HG02943 (cell line): Measurements from ENCODE around the gene SKI.

Source experiments
- ATAC-seq: cut with Tn5 transposase; IDR thresholded peaks from one replicate; pipeline ENCODE4 v1.9.1; 2021; ENCODE audit warnings: mild to moderate bottlenecking, low read depth, moderate library complexity; ENCODE audit not compliant: unreplicated experiment

The SKI gene

GRCh38 chr1:2302292-2302925 is 74.3 kb downstream of the SKI start:
- no peak for ATAC-seq

GRCh38 chr1:2303016-2303775 is 75.1 kb downstream of the SKI start:
- no peak for ATAC-seq

DNA sequence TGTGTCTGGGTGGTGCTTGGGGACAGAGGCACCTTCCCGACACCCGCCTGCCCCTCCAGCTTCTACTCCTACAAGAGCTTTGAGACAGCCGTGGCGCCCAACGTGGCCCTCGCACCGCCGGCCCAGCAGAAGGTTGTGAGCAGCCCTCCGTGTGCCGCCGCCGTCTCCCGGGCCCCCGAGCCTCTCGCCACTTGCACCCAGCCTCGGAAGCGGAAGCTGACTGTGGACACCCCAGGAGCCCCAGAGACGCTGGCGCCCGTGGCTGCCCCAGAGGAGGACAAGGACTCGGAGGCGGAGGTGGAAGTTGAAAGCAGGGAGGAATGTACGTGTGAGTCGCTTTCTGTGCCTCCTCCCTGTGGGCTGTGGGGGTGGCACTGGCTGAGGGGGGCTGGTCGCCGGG is 75.7 kb downstream of the SKI start:
- no peak for ATAC-seq

GRCh38 chr1:2304282-2304681 is 76.2 kb downstream of the SKI start:
- no peak for ATAC-seq

- no peak for ATAC-seq
These were observed 77.0 kb downstream of the SKI start for GRCh38 chr1:2304921-2305681.

- ATAC-seq: no peak
These were observed 78.2 kb downstream of the SKI start for GRCh38 chr1:2306151-2306978.

DNA sequence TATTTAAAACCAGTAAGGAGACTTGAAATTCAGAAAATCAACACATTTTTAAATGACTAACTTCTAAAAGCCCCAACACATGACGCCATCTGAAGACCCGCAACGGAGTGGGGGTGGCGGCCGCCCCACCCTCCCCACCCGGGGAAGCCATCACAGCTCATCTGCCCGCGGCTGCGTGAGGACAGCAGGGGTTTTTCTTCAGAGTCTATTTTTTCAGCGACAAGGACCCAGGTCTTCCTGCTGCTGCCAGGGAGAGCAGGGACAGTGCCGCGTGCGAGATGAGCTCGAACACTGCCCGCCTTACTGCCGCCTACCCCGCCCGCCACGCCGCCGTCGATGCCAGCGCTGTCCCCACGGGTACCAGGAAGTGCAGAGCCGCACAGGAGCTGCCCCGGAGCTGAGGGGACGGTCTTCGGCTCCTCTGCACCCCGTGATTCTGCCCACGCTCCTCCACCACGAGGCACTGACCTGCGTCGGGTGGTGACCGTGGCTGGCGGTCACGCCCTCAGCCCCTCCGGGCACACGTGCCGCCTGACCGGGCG is 79.0 kb downstream of the SKI start:
- ATAC-seq: no peak

GRCh38 chr1:2307972-2308371 is 79.9 kb downstream of the SKI start:
- ATAC-seq: no peak

DNA sequence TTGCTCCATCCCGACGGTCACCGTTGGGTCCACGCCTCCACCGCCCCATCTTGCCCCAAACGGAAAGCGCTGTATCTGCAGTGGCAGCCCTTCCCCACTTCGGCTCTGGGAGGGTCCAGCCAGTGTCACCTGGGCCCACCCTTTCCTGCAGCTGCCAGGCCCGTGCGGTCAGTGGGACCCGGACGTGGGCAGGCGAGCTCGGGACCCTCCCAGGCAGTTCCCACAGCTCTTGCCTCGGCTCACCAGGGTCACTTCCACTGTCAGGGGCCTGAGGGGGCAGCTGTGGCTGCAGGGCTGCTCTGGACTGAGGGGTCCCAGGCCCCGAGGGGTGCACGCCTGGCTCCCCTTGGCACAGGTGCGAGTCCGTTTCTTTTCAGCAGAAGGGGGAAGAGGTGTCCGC is 80.7 kb downstream of the SKI start:
- no peak for ATAC-seq

DNA sequence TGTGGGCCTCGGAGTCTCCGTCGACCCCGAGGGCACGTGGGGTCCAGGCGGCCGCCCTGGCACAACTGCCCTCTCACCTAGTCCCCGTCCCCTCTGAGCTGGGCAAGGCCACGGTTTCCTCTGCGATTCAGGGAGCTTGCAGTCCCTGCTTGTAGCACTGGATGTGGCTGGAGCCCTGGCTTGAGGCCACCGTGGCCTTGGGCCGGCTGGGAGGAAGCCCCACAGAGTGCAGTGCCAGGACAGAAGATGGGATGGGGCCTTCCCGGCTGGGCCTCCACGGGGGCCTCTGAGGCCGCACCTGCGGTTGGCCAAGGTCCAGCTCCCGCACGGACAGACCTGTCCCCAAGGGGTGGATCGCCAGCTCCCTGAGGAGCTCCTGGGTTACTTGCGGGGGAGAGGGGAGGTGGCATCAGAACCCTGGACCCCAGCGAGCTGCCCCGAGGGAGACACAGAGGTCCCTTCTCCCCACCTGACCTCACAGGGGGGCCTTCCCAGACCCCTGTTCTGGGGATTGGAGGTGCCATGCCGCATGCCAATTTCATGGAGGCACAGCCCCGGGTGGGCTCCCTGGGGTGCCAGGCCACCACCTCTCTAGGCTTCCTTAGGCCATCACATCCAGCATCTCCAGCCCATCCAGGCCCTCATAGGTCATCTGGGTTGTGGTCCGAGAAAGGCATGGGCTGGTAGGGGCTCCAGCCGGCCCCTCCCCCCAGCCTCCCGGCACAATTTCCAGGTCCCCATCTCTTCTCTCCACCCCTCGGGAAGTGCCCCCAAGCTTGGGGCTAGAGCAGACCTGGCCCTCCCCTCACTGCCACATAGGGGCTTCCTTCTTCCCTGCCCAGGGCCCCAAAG is 82.4 kb downstream of the SKI start:
- no peak for ATAC-seq

DNA sequence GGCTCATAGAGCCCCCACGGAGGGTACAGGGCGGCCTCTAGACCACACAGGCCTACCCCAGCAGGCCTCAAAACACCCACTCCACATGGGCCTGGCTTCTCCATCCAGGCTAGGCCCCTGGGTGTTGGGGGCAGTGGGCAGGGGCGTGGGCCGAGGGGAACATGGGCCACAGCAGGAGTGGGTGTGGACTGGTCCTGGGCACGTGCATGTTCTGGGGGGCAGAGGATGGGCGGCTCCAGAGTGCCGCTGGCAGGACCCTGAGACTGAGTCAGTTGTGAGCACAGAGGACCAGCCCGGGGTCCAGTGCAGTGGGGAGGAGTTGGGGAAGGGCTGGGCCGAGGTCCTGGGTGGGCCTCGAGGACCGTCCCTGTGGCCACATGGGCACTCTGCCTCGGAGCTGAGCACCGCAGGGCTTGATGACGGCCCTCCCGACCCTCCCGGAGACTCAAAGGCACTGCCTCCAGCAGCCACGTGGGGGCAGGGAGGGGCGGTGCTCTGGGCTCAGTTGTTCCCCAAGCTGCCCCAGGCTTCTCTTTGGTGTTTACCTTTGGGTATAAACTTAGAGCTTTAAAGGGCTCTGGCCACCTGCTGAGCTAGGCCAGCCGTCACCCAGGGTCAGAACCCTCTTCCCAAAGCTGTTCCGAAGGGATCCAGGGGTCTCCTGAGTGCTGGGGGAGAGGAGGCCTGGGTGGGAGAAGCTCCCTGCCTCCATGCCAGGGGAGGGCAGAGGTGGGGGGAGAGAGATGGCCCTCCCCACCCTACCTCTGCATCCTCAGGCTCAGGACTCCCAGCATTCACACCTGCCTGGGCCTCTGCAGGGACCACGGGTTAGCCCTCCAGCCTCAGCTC is 83.3 kb downstream of the SKI start:
- no peak for ATAC-seq

DNA sequence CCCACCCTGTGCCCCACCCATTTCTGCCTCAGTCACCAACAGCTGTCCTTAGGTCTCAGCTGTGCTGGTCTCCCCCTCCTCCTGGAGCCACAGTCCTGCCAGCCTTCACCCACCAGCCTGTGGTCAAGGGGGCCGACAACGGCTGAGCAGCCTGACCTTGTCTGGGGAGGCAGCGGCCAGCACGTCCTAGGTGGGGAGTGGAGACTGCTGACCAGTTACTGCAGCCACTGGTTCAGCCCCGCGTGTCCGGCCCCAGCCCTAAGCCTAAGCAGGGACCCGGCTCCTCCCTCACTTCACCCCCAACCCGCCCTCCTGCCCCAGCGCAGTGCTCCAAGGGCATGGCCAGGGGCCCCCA is 84.0 kb downstream of the SKI start:
- no peak for ATAC-seq

DNA sequence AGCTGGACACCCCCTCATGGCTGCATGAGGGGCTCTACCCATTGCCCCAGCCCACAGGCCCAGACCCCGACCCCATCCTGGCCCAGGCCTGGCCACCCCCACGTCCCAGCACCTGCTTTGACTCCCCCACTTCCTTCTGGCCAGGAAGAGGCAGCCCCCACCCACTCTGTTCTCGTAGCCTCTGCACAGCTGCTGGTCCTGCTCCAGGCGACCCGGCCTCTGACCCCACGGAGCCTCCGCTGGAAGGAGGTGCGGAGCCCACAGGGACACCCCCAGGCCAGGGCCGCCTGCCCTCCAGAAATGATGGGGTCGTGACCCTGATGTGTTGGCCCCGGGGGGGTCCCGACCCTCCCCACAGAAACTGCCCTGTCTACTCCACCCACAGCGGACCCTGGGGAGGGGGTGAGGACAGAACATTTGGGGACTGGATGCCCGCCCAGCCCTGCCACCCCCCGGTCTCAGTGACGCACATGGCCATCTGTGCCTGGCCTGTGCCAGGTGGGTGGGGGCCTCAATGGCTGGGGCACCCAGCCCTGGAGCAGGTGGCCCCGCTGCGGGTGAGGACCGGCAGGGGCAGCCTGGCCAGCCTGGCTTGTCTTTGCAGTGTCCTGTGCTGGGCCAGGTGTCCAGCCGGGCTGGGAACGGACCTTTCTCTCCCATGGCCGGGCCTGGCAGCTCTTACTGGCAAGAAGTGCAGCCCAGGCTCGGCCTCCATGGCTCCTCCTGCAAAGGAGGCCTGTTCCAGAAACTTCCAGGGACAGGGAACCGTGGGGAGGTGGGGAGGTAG is 84.6 kb downstream of the SKI start:
- no peak for ATAC-seq

- no peak for ATAC-seq
These were observed 85.6 kb downstream of the SKI start for GRCh38 chr1:2313651-2314261.

GRCh38 chr1:2314273-2314802 is 86.2 kb downstream of the SKI start:
- no peak for ATAC-seq

DNA sequence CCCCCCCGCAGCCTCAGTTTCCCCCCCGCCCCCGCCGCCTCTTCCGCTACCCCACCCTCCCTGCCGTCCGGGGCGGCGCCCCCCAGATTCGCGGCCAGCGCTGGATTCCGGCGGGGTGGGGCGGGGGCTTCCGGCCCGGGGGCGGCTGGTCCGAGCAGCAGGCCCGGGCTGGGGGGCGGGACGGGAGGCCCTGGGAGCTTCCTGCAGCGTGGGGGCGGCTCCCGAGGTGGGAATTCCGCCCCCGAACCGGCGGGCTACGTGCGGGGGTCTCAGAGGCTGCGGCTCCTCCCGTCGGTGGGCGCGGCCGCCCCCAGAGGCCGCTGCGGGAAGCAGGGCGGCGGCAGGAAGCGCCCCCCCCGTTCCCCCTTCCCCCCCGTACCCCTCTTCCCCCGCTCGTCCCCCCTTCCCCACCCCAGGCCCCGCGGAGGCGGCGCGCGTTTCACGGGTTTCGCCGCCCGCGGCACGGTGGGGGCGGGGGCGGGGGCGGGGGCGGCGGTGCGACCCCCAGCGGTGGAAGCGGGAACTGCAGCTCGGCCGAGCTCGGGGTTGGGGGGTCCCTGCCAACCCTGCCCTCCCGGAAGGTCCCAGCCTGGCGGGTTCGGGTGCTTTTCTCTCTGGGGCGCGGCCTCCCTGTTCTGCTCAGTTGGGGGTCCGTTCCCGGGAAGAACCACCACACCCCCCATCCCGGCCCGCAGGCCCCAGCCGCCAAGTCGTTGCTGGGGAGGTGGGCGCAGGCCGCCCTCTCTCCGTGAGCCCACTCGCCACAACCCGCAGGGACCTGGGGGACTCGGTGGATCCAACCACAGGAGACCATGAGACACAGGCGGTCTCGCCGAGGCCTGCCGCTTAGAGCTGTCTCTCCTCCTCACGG is 86.9 kb downstream of the SKI start:
- ATAC-seq: no peak
